ENCODE results near the gene MAPK4. TPM values are rescaled to one million over a fixed set of nuclear protein-coding genes. Genes with fewer than 3 reads are reported as not detected.

The MAPK4 gene
- total and polyA plus RNA-seq, 2 of the 4 experiments (the other 2 are of a cell fraction), result not detected

DNA sequence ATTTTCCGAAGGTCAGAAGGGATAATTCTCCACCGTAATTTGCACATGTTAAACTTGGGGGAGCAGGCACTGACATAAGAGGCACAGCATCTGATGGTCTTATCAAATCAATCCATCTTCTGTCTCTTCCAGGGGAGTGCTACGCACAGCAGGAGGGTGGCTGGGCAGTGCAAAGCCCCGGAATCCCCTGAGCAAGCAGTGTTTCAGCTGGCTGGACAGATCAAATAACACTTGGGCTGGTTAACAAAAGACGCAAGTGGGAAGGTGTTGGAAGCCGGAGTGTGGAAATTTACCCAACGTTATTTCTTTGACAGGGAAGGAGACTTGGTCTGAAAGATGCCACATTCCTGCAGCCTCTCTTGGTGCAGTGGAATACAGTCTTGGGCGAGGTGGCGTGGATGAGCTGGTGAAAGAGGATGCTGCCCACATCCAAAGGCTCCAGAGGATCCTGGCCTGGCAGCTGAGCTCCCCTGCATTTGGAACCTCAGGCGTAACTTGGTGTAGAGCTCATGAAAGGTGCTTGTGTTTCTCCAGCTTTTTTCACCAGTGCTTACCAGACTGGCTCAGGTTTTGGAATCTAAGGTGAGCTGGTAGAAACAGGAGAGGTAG, 103.0 kb downstream of the MAPK4 start:
- 0% methylated on average over 1 of the region's 10 CpGs; no CpG with 5 or more reads in 1 of the 2 experiments for WGBS, 2 experiments (ENCODE audit: extremely low coverage in 2 of 2, insufficient read length in 1 of 2)
- Histone ChIP-seq H3K27me3 (ENCODE audit: control insufficient read depth, insufficient read depth, low read length) (no peaks in the 10 kb centered on the region), H3K27ac (ENCODE audit: insufficient read depth, low read length) (no peak overlapping the region), H3K79me1 (ENCODE audit: low read depth in 1 of 2, low read length in 2 of 2) (no peaks in the 10 kb centered on the region), H3K4ac (ENCODE audit: low read depth, low read length) (no peak overlapping the region), H2AK9ac (replicated peaks; ENCODE audit: low read depth, low read length, poor library complexity) (no peak overlapping the region), H3K9ac (ENCODE audit: low read depth, low read length) (no peak overlapping the region), H3K36me3 (ENCODE audit: control insufficient read depth, insufficient read depth, low read length) (no peaks in the 10 kb centered on the region), H2AFZ (replicated peaks; ENCODE audit: low read length, poor library complexity) (no peak overlapping the region), H2AK5ac (ENCODE audit: low read depth, low read length) (no peak overlapping the region), H3K23ac (ENCODE audit: low read depth, low read length) (no peak overlapping the region), H2BK5ac (ENCODE audit: low read depth, low read length, poor library complexity, severe bottlenecking) (no peak overlapping the region), H4K20me1 (ENCODE audit: insufficient read depth, low read length) (no peaks in the 10 kb centered on the region), H3K4me3 (ENCODE audit: insufficient read depth, low read depth, low read length) (no peak overlapping the region), H3K14ac (replicated peaks; ENCODE audit: low read depth, low read length) (no peak overlapping the region), H2BK15ac (ENCODE audit: low read depth, low read length) (no peak overlapping the region), H3K18ac (ENCODE audit: low read depth, low read length) (no peak overlapping the region), H4K91ac (ENCODE audit: insufficient read depth, low read depth, low read length) (no peak overlapping the region), H4K8ac (ENCODE audit: low read depth in 2 of 2, low read length in 2 of 2) (no peak overlapping the region), H2BK120ac (ENCODE audit: low read depth, low read length) (no peak overlapping the region), H3K9me3 (ENCODE audit: control insufficient read depth, insufficient read depth, low read length) (peaks cover 5% of the 10 kb centered on the region; the same call in 1 of the 2 replicates), H3K56ac (ENCODE audit: extremely low read depth, insufficient read depth, low read length) (no peak overlapping the region), H2BK20ac (ENCODE audit: low read depth, low read length) (no peak overlapping the region), H4K5ac (ENCODE audit: low read depth, low read length) (no peak overlapping the region), H3K4me2 (ENCODE audit: low read depth, low read length) (no peak overlapping the region), H3K4me1 (ENCODE audit: control insufficient read depth, insufficient read depth, low read length) (no peaks in the 10 kb centered on the region), H3K9me1 (ENCODE audit: insufficient read depth, low read length) (no peaks in the 10 kb centered on the region)
- intact Hi-C loops (cut with micrococcal nuclease), result no loop called here
- CTCF ChIA-PET, result no interaction called here
- BruUV-seq (replicated peaks), result no TSS peak
- TF ChIP-seq, protein P1, sequence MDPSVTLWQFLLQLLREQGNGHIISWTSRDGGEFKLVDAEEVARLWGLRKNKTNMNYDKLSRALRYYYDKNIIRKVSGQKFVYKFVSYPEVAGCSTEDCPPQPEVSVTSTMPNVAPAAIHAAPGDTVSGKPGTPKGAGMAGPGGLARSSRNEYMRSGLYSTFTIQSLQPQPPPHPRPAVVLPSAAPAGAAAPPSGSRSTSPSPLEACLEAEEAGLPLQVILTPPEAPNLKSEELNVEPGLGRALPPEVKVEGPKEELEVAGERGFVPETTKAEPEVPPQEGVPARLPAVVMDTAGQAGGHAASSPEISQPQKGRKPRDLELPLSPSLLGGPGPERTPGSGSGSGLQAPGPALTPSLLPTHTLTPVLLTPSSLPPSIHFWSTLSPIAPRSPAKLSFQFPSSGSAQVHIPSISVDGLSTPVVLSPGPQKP (IDR thresholded peaks at IDR 0.05; ENCODE audit: borderline replicate concordance, low read depth, low read length), result no peak
- TF ChIP-seq RFX5 (IDR thresholded peaks at IDR 0.05; ENCODE audit: low read depth, low read length) (no peak), MAZ (IDR thresholded peaks at IDR 0.05; ENCODE audit: borderline replicate concordance, low read depth, low read length) (no peak)
- TF ChIP-seq, protein P2, sequence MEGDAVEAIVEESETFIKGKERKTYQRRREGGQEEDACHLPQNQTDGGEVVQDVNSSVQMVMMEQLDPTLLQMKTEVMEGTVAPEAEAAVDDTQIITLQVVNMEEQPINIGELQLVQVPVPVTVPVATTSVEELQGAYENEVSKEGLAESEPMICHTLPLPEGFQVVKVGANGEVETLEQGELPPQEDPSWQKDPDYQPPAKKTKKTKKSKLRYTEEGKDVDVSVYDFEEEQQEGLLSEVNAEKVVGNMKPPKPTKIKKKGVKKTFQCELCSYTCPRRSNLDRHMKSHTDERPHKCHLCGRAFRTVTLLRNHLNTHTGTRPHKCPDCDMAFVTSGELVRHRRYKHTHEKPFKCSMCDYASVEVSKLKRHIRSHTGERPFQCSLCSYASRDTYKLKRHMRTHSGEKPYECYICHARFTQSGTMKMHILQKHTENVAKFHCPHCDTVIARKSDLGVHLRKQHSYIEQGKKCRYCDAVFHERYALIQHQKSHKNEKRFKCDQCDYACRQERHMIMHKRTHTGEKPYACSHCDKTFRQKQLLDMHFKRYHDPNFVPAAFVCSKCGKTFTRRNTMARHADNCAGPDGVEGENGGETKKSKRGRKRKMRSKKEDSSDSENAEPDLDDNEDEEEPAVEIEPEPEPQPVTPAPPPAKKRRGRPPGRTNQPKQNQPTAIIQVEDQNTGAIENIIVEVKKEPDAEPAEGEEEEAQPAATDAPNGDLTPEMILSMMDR (conservative IDR thresholded peaks at IDR 0.05; ENCODE audit: low read depth, low read length), result no peak
- DNase-seq, result no peak
- POLR2A ChIA-PET (ENCODE audit: unreplicated experiment), result no interaction called here
- ATAC-seq (ENCODE audit: low read depth), result no peak
- dilution Hi-C loops (cut with HindIII; ENCODE audit: low sequenced_read_pairs, unreplicated experiment), result no loop called here
- in situ Hi-C loops (cut with MboI; ENCODE audit: low sequenced_read_pairs), result no loop called here
